ENCODE results near the gene ODF2L.

ODF2L gene, protein sequence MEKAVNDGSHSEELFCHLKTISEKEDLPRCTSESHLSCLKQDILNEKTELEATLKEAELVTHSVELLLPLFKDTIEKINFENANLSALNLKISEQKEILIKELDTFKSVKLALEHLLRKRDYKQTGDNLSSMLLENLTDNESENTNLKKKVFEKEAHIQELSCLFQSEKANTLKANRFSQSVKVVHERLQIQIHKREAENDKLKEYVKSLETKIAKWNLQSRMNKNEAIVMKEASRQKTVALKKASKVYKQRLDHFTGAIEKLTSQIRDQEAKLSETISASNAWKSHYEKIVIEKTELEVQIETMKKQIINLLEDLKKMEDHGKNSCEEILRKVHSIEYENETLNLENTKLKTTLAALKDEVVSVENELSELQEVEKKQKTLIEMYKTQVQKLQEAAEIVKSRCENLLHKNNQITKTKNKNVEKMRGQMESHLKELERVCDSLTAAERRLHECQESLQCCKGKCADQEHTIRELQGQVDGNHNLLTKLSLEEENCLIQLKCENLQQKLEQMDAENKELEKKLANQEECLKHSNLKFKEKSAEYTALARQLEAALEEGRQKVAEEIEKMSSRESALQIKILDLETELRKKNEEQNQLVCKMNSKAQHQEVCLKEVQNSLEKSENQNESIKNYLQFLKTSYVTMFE

DNA sequence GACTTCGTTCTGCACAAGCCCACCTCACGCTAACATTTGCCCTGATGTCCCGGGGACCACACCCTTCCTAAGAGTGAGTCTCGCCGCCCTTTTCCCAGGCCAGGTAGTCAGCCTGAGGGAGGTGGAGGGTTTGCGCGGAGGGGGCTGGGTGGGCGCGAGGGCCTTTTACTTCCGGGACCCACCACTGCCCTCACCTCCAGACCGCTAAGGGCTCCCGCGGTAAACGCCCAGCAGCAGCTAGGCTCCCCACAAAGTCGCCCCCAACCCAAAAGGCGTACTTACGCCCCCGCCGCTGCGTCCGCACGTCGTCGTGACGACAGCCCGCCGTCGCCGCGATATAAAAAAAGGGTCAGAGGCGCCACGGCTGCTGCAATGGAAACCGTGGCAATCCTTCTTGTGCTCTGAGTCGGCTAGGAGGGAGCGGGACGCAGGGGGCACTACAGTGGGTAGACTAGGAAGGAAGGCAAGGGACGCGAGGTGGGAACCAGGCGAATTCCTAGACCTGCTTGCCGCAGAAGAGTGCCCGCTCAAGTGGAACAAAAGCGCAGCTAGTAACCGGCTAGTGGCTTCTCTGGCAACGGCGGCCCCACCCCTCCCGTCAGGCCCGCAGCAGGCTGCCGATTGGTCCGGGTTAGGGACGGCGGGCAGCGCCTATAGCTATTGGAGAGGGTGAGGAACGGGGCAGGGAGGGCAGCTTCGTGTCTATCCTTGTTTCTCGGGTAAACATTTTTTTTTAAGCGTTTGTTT is at the start of gene ODF2L:
Gene ODF2L, minus strand, starts transcription at position 573 of the 747 bp plus-strand sequence. CDS start 9,296 bp downstream, outside the sequence.
- H3K4me3 Mint-ChIP-seq = peak within 1 kb of the TSS; percentile 94
- no peaks in the 10 kb centered on the region for H3K27me3 Mint-ChIP-seq
- H3K36me3 Mint-ChIP-seq = peaks cover 20% of the 10 kb centered on the region
- peak; percentile 95 for DNase-seq
- H3K27ac Mint-ChIP-seq = peak within 1 kb of the TSS; percentile 98
- H3K4me1 Mint-ChIP-seq = peaks cover 53% of the 10 kb centered on the region
- CTCF ChIA-PET = interaction anchor here (0.8 to 1.7 kb wide), 5 partner anchors 8 to 309 kb away, joined by 3 to 5 read pairs (median 3); partner anchors contain the start of gene SH3GLB1
- no peaks in the 10 kb centered on the region for H3K9me3 Mint-ChIP-seq

- Mint-ChIP-seq H3K27ac (no peak overlapping the region), H3K9me3 (no peaks in the 10 kb centered on the region), H3K27me3 (no peaks in the 10 kb centered on the region), H3K4me3 (no peak overlapping the region), H3K36me3 (no peaks in the 10 kb centered on the region), H3K4me1 (peaks cover 8% of the 10 kb centered on the region)
- no peak for DNase-seq
- CTCF ChIA-PET = no interaction called here
Observed at GRCh38 chr1:86445919-86446318, 49.8 kb upstream of the ODF2L start.

GRCh38 chr1:86441997-86442396 is 45.9 kb upstream of the ODF2L start:
- no peaks in the 10 kb centered on the region for H3K36me3 Mint-ChIP-seq
- no peaks in the 10 kb centered on the region for H3K9me3 Mint-ChIP-seq
- H3K4me1 Mint-ChIP-seq = peaks cover 8% of the 10 kb centered on the region
- CTCF ChIA-PET = interaction anchor here (1.3 kb wide), 1 partner anchor 62 kb away, joined by 4 read pairs; no protein-coding TSS in a partner anchor
- H3K4me3 Mint-ChIP-seq = no peak overlapping the region
- no peak for DNase-seq
- H3K27ac Mint-ChIP-seq = no peak overlapping the region
- no peaks in the 10 kb centered on the region for H3K27me3 Mint-ChIP-seq

DNA sequence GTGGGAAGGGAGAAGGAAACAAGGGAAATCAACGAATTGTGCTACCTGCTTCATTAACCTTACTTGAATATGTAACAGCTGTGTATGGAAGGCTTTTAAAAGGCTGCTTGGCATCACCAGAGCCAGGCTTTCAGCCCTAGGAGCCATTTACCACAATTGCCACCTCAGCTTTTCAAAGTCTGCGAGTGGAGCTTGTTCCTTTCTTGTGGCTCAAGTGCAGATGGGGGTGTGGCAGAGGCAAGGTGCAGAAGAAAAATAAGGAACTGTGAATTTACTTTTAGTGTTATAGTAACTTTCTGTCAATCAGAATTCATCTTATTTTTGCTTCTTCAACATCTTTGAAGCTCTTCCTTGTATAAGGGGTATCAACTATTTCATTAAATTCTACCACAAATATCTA is 45.5 kb upstream of the ODF2L start:
- Mint-ChIP-seq H3K4me1 (peaks cover 8% of the 10 kb centered on the region), H3K27me3 (no peaks in the 10 kb centered on the region), H3K4me3 (no peak overlapping the region), H3K36me3 (no peaks in the 10 kb centered on the region), H3K9me3 (no peaks in the 10 kb centered on the region), H3K27ac (no peak overlapping the region)
- DNase-seq = peak; percentile 55
- CTCF ChIA-PET = interaction anchor here (1.3 kb wide), 1 partner anchor 62 kb away, joined by 4 read pairs; no protein-coding TSS in a partner anchor

DNA sequence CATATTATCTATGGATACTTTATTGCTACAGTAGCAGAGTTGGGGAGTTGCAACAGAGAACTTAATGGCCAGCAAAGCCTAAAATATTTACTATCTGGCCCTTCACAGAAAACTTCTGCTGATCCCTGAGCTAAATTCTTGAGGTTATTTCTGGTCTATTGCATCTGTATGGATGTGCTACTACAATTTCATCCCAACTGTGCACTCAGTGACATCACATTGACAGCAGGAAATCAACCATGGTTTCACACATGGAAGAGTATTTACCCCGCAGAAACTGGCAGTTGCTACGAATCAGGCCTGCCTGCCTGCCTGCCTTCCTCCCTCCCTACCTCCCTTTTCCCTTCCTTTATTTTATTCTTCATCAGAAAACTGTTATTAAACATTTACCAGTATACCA is 39.9 kb upstream of the ODF2L start:
- Mint-ChIP-seq H3K9me3 (no peaks in the 10 kb centered on the region), H3K27me3 (peaks cover 12% of the 10 kb centered on the region), H3K4me1 (no peaks in the 10 kb centered on the region), H3K4me3 (no peak overlapping the region), H3K27ac (no peak overlapping the region), H3K36me3 (no peaks in the 10 kb centered on the region)
- DNase-seq = no peak
- CTCF ChIA-PET = interaction anchor here (0.7 to 1.0 kb wide), 2 partner anchors 36 to 38 kb away, joined by 3 to 4 read pairs; no protein-coding TSS in a partner anchor

GRCh38 chr1:86435327-86435726 is 39.2 kb upstream of the ODF2L start:
- H3K9me3 Mint-ChIP-seq = no peaks in the 10 kb centered on the region
- no peaks in the 10 kb centered on the region for H3K4me1 Mint-ChIP-seq
- CTCF ChIA-PET = interaction anchor here (1.0 kb wide), 1 partner anchor 39 kb away, joined by 4 read pairs; no protein-coding TSS in a partner anchor
- no peak overlapping the region for H3K27ac Mint-ChIP-seq
- no peaks in the 10 kb centered on the region for H3K36me3 Mint-ChIP-seq
- H3K27me3 Mint-ChIP-seq = peaks cover 12% of the 10 kb centered on the region
- no peak overlapping the region for H3K4me3 Mint-ChIP-seq
- DNase-seq = no peak

DNA sequence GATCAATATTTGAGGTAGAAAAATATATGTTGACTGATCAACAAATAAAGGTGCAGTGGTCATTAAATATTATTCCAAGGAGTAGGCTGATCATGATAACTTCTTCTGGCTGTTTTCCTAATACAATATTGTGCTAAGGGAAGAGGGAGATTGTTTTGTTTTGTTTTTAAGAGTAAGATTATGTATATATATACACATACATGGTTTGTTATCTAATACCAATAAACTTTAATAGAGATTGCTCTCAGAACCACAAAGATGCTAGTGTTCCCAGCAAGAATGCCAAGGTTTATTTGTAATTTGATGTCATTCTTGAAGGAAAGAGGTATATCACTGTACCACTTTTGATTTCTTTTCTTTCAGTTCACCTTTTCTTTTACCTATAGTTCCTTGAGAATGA is 37.9 kb upstream of the ODF2L start:
- H3K27me3 Mint-ChIP-seq = peaks cover 12% of the 10 kb centered on the region
- H3K36me3 Mint-ChIP-seq = no peaks in the 10 kb centered on the region
- CTCF ChIA-PET = no interaction called here
- no peak for DNase-seq
- H3K27ac Mint-ChIP-seq = no peak overlapping the region
- no peaks in the 10 kb centered on the region for H3K9me3 Mint-ChIP-seq
- no peak overlapping the region for H3K4me3 Mint-ChIP-seq
- no peaks in the 10 kb centered on the region for H3K4me1 Mint-ChIP-seq

GRCh38 chr1:86430376-86430775 is 34.3 kb upstream of the ODF2L start:
- CTCF ChIA-PET = interaction anchor here (0.8 to 2.1 kb wide), 5 partner anchors 9 to 78 kb away, joined by 3 to 8 read pairs (median 4); no protein-coding TSS in a partner anchor
- Mint-ChIP-seq H3K27me3 (peaks cover 12% of the 10 kb centered on the region), H3K27ac (no peak overlapping the region), H3K4me3 (no peak overlapping the region), H3K4me1 (no peaks in the 10 kb centered on the region), H3K36me3 (no peaks in the 10 kb centered on the region), H3K9me3 (no peaks in the 10 kb centered on the region)
- no peak for DNase-seq

DNA sequence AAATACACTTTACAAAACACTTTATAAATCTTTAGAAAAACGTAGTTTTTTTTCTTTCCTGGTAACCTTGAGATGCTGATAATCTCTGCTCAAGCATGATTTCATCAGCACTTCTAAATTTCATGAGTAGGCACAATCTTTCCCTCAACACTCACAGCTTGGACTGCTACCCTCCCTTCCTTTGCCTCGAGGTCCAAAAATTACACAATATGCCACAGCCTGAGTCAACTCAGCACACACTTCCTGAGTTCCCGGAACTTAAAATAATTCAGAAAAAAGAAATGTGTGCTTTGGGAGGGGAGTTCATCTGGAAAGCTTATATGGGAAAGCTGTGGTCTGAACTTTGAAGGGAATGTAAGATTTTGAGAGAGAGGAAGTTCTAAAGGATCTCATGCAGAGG is 33.7 kb upstream of the ODF2L start:
- Mint-ChIP-seq H3K27me3 (peaks cover 10% of the 10 kb centered on the region), H3K4me3 (no peak overlapping the region), H3K4me1 (no peaks in the 10 kb centered on the region), H3K27ac (no peak overlapping the region), H3K9me3 (no peaks in the 10 kb centered on the region), H3K36me3 (no peaks in the 10 kb centered on the region)
- DNase-seq = no peak
- CTCF ChIA-PET = interaction anchor here (0.7 to 2.1 kb wide), 5 partner anchors 8 to 72 kb away, joined by 3 to 8 read pairs (median 4); no protein-coding TSS in a partner anchor

GRCh38 chr1:86429122-86429725 is 33.1 kb upstream of the ODF2L start:
- Mint-ChIP-seq H3K4me3 (no peak overlapping the region), H3K9me3 (no peaks in the 10 kb centered on the region), H3K36me3 (no peaks in the 10 kb centered on the region), H3K27ac (no peak overlapping the region), H3K27me3 (peaks cover 4% of the 10 kb centered on the region), H3K4me1 (no peaks in the 10 kb centered on the region)
- CTCF ChIA-PET = interaction anchor here (0.7 to 2.1 kb wide), 4 partner anchors 12 to 73 kb away, joined by 3 to 8 read pairs (median 5); no protein-coding TSS in a partner anchor
- no peak for DNase-seq

DNA sequence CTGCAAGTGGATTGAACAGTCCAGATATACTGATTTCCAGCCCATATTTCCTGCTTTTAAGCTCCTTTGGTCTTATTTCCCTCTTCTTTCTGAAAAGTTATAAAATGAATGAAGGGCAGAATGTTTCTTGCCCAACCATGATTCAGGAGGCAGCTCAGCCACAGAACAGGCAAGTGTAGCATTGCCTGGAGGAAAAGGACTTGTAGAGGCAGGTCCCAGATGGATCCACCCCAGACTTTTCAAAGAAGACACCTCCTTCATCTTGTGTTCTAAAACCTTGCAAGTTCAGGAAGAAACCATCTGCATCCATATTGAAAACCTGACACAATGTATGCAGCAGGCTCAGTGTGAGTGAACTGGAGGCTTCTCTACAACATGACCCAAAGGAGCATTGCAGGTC is 27.8 kb upstream of the ODF2L start, which contains the start of gene CLCA2:
Gene CLCA2, plus strand, starts transcription at position 299 of the 400 bp plus-strand sequence. Its CDS starts 77 bp downstream, at position 376.
- no peak within 1 kb of the TSS for H3K27ac Mint-ChIP-seq
- no peaks in the 10 kb centered on the region for H3K9me3 Mint-ChIP-seq
- H3K4me1 Mint-ChIP-seq = peaks cover 2% of the 10 kb centered on the region

DNA sequence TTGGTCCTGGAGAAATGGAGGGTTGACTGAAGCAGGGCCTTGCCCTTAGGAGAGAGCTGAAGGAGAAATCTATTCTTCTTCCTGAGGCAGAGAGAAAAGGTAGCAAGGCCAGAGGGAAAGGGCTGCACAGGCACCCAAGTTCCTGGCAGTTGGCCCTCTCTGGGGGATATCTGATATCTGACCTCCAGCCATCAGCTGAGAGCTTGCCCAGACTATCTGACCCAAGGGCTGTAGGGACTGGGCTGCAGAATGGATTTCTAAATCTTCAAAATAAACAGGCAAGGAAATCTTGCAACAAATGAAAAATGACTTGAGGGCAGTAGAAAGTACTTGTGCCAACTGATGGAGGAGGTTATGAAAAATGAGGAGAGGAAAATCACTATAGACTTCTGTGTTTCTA is 27.4 kb upstream of the ODF2L start:
- Mint-ChIP-seq H3K4me1 (peaks cover 2% of the 10 kb centered on the region), H3K9me3 (no peaks in the 10 kb centered on the region), H3K27ac (no peak overlapping the region), H3K27me3 (peaks cover 15% of the 10 kb centered on the region), H3K4me3 (no peak overlapping the region), H3K36me3 (no peaks in the 10 kb centered on the region)
- DNase-seq = no peak
- CTCF ChIA-PET = no interaction called here

More for the DNA sequence above, 27.8 kb upstream of the ODF2L start, which contains the start of gene CLCA2:
- Mint-ChIP-seq H3K36me3 (no peaks in the 10 kb centered on the region), H3K4me3 (no peak within 1 kb of the TSS), H3K27me3 (peaks cover 15% of the 10 kb centered on the region)
- CTCF ChIA-PET = interaction anchor here (1.3 to 1.7 kb wide), 2 partner anchors 44 to 52 kb away, joined by 3 to 4 read pairs; no protein-coding TSS in a partner anchor
- no peak for DNase-seq

GRCh38 chr1:86421601-86422280 is 25.6 kb upstream of the ODF2L start:
- Mint-ChIP-seq H3K27ac (no peak overlapping the region), H3K4me1 (peaks cover 2% of the 10 kb centered on the region), H3K9me3 (no peaks in the 10 kb centered on the region), H3K4me3 (no peak overlapping the region), H3K36me3 (no peaks in the 10 kb centered on the region), H3K27me3 (peaks cover 15% of the 10 kb centered on the region)
- DNase-seq = no peak
- CTCF ChIA-PET = interaction anchor here (0.6 to 2.3 kb wide), 5 partner anchors 9 to 80 kb away, joined by 3 to 14 read pairs (median 4); no protein-coding TSS in a partner anchor

All from activated naive CD4-positive, alpha-beta T cell treated with anti-CD3 and anti-CD28 coated beads, Interleukin-2, amount 10 ng/mL, durations not matched to agents 7 days and 5 days (primary cell).